Neutrophil (primary cell): ENCODE data around the gene CHCHD6.

Experiments
- H3K27ac ChIP-seq: fragments of 200-600 bp; sonication (generic); 2 replicates; pipeline ENCODE4 v1.5.1; 2016; ENCODE audit warnings: mild to moderate bottlenecking, moderate library complexity
- H3K27me3 ChIP-seq: fragments of 200-600 bp; sonication (generic); 2 replicates; pipeline ENCODE4 v1.6.0; 2016; ENCODE audit warnings: mild to moderate bottlenecking
- H3K36me3 ChIP-seq: fragments of 200-600 bp; sonication (generic); 2 replicates; pipeline ENCODE4 v1.5.1; 2017
- H3K4me1 ChIP-seq, 2 experiments: fragments of 200-600 bp in 1 of 2; sonication (generic) in 1 of 2; 1 replicate in 1 of 2; 2 replicates in 1 of 2; pipeline versions ENCODE4 v1.5.1 to v1.6.1; 2013 to 2016; ENCODE audit warnings: low read depth in 1 of 2, low read length in 1 of 2, mild to moderate bottlenecking in 1 of 2, moderate library complexity in 1 of 2; ENCODE audit not compliant: control insufficient read depth in 1 of 2, insufficient read depth in 1 of 2
- H3K4me3 ChIP-seq, 2 experiments: fragments of 200-600 bp in 1 of 2; sonication (generic) in 1 of 2; 1 replicate in 1 of 2; 2 replicates in 1 of 2; pipeline ENCODE4 v1.5.1; 2013 to 2016; ENCODE audit warnings: low read depth in 1 of 2, low read length in 1 of 2, mild to moderate bottlenecking in 1 of 2, moderate library complexity in 1 of 2
- H3K9me3 ChIP-seq: fragments of 200-600 bp; sonication (generic); 2 replicates; pipeline ENCODE4 v1.5.1; 2016
- TF ChIP-seq, protein P1 (sequence below): fragments of 200-600 bp; sonication (generic); IDR thresholded peaks from 2 replicates; pipeline ENCODE4 v1.5.1; 2016; ENCODE audit warnings: antibody characterized with exemption

CHCHD6 gene

DNA sequence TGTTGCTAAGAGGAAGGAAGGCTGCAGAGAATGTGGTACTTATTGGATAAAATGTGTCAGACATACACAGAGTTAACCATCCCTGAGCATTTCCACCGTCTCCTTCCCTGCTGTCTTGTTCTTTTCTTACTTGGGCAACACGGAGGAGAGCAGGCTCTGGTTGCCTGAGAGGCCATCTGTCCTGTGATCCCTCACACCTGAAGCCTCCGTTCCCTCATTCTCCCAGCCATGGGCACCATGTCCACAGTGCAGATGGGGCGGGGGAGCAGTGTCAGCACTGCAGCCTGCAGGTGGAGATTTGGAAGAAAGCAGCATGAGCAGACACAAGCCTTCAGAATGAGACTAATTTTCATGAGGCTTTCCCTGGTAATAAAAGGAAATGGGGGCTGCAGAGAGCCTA is 133.7 kb downstream of the CHCHD6 start:
- Histone ChIP-seq H3K36me3 (no peaks in the 10 kb centered on the region), H3K27me3 (no peaks in the 10 kb centered on the region), H3K4me1 (no peaks in the 10 kb centered on the region), H3K9me3 (no peaks in the 10 kb centered on the region), H3K27ac (no peak overlapping the region), H3K4me3 (no peak overlapping the region)
- TF ChIP-seq, protein P1, sequence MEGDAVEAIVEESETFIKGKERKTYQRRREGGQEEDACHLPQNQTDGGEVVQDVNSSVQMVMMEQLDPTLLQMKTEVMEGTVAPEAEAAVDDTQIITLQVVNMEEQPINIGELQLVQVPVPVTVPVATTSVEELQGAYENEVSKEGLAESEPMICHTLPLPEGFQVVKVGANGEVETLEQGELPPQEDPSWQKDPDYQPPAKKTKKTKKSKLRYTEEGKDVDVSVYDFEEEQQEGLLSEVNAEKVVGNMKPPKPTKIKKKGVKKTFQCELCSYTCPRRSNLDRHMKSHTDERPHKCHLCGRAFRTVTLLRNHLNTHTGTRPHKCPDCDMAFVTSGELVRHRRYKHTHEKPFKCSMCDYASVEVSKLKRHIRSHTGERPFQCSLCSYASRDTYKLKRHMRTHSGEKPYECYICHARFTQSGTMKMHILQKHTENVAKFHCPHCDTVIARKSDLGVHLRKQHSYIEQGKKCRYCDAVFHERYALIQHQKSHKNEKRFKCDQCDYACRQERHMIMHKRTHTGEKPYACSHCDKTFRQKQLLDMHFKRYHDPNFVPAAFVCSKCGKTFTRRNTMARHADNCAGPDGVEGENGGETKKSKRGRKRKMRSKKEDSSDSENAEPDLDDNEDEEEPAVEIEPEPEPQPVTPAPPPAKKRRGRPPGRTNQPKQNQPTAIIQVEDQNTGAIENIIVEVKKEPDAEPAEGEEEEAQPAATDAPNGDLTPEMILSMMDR, result no peak

DNA sequence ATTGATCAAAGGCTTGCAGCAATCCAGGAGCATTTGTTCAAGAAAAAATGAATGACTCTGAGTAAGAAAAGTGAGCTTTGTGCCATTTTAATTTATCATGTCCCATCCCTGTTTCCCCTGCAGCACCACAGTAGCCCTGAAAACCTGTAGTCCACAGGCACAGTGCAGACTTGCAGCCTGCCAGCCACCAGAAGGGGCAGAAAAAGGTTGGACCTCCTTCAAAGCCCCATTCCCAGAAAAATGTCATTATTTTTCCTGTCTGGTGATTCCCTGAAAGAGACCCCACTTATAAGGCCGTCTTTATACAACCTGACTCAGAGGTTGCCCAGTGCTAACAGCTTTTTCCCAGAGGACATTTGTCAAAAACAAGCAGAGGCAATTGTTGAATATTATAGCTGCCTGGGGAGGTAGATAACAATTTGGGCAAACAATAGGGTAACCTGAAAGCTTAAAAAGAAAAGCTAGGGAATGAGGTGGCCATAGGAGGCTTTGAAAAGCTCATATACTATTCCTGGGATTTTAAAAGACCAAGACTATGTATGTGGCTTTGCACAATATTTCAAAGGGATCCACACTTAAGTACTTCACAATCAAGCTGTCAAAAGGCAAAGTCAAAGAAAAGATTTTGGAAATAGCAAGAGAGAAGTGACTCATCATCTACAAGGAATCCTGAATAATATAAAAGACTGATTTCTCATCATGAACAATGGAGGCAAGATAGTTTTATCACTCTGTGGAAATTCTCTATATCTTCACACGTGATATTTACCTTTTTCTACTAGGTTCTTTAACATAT is 142.1 kb downstream of the CHCHD6 start:
- Histone ChIP-seq H3K36me3 (no peaks in the 10 kb centered on the region), H3K9me3 (no peaks in the 10 kb centered on the region), H3K4me1 (no peaks in the 10 kb centered on the region), H3K4me3 (no peak overlapping the region), H3K27ac (no peak overlapping the region), H3K27me3 (peaks cover 8% of the 10 kb centered on the region)
- TF ChIP-seq, protein P1, result no peak

DNA sequence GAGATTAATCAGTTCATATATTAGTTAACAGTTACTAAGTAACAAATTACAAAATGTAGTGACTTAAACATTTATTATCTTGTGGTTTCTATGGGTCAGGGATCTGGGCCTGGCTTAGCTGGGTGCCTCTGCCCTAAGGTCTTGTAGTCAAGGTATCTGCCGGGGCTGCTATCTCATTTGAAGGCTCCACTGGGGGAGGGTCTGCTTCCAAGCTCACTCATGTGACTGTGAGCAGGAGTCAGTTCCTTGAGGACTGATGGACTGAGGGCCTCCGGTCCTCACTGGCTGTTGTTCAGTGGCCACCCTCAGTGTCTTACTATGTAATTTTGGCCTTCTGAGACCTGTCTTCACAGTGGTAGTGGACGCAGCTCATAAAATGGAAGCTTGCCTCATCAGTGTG is 143.0 kb downstream of the CHCHD6 start:
- TF ChIP-seq, protein P1, result no peak
- no peaks in the 10 kb centered on the region for H3K36me3 ChIP-seq
- H3K9me3 ChIP-seq, result no peaks in the 10 kb centered on the region
- H3K4me1 ChIP-seq, result no peaks in the 10 kb centered on the region
- H3K27me3 ChIP-seq, result peaks cover 8% of the 10 kb centered on the region
- H3K4me3 ChIP-seq, result no peak overlapping the region
- no peak overlapping the region for H3K27ac ChIP-seq

DNA sequence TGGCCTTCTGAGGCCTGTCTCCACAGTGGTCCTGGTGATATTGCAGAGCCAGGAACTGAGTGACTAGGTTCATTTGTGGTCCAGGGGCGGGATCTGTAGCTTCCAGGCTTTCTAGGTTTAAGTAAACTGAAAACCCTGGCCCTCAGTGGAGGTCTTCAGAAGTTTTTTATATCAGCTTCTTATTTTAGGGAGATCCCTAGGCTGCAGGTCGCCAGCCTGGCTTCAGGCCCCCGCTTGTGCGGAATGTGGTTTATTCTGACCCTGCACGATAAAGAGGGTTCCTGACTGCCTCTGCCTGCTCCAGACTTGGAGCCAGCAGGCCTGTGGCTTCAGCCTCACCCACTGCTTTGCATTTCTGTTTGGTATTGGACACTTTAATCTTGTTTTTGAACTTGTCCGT is 145.0 kb downstream of the CHCHD6 start:
- Histone ChIP-seq H3K4me1 (no peaks in the 10 kb centered on the region), H3K27ac (no peak overlapping the region), H3K4me3 (no peak overlapping the region), H3K27me3 (peaks cover 8% of the 10 kb centered on the region), H3K36me3 (no peaks in the 10 kb centered on the region), H3K9me3 (no peaks in the 10 kb centered on the region)
- TF ChIP-seq, protein P1, result no peak

DNA sequence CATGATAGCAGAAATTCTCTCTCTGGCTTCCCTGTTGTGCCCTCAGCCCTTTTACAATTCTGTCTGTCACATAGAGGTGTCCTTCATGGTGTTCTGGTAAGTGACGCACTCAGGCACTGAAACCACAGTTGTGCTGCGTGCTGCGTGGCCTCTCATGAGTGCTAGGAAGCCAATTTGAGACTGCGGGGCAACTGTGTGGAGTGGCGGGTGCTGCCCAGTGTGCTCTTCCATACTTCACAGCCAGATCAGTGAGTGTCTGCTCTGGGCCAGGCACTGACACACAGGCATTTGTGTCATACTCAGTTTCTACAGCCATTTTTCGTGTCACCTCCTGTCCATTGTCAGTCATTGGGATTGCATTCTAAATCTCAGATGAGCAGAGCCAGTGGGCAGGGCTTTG is 145.7 kb downstream of the CHCHD6 start:
- no peaks in the 10 kb centered on the region for H3K4me1 ChIP-seq
- H3K4me3 ChIP-seq, result no peak overlapping the region
- TF ChIP-seq, protein P1, result no peak
- no peaks in the 10 kb centered on the region for H3K36me3 ChIP-seq
- no peak overlapping the region for H3K27ac ChIP-seq
- peaks cover 4% of the 10 kb centered on the region for H3K27me3 ChIP-seq
- H3K9me3 ChIP-seq, result no peaks in the 10 kb centered on the region
